PC-9 (cell line): ENCODE measurements around the gene NEUROD2. TPM values are rescaled to one million over a fixed set of nuclear protein-coding genes. Genes with fewer than 3 reads are reported as not detected.

Experiments used
- BruUV-seq: library from RNA; stranded (reverse); fragments of 400-500 nt; replicated peaks from 2 replicates; lab custom pipeline; 2021; lab: Mats Ljungman, UMichigan
- CTCF ChIA-PET: fragments of 300-600 bp; sonication (Branson Sonifier 250); formaldehyde crosslinking; loops from one replicate; lab custom pipeline; 2022; ENCODE audit warnings: antibody characterized with exemption; lab: Charles Lee
- POLR2A ChIA-PET: fragments of 300-600 bp; sonication (Branson Sonifier 250); formaldehyde crosslinking; loops from one replicate; lab custom pipeline; 2022; ENCODE audit warnings: antibody characterized with exemption; ENCODE audit not compliant: unreplicated experiment; lab: Charles Lee
- DNase-seq, 2 experiments: peaks; one replicate each; pipeline versions ENCODE4 v3.0.0 to v3.0.0-alpha.2; 2015 to 2022; ENCODE audit warnings: mixed read lengths in 1 of 2
- H2AFZ ChIP-seq: fragments of 200-600 bp; sonication (generic); 2 replicates; pipeline ENCODE4 v1.8.1; 2017; ENCODE audit warnings: antibody characterized with exemption
- H3F3A ChIP-seq: fragments of 200-600 bp; sonication (generic); 2 replicates; pipeline ENCODE4 v1.8.1; 2017; ENCODE audit warnings: antibody characterized with exemption, mild to moderate bottlenecking, low read depth; ENCODE audit not compliant: insufficient read depth
- H3K27ac ChIP-seq: fragments of 200-600 bp; sonication (generic); 2 replicates; pipeline ENCODE4 v1.6.1; 2016; ENCODE audit warnings: mixed run types
- H3K27me3 ChIP-seq: fragments of 200-600 bp; sonication (generic); 2 replicates; pipeline ENCODE4 v1.6.1; 2016; ENCODE audit warnings: low read depth, mixed run types; ENCODE audit not compliant: insufficient read depth
- H3K36me3 ChIP-seq: fragments of 200-600 bp; sonication (generic); 2 replicates; pipeline ENCODE4 v1.6.1; 2016; ENCODE audit warnings: low read depth, mixed run types
- H3K4me1 ChIP-seq: fragments of 200-600 bp; sonication (generic); replicated peaks from 2 replicates; pipeline ENCODE4 v1.6.1; 2016; ENCODE audit warnings: mixed run types; ENCODE audit not compliant: insufficient read depth
- H3K4me2 ChIP-seq: fragments of 200-600 bp; sonication (generic); 2 replicates; pipeline ENCODE4 v1.6.1; 2017; ENCODE audit warnings: mixed run types
- H3K4me3 ChIP-seq: fragments of 200-600 bp; sonication (generic); 2 replicates; pipeline ENCODE4 v1.6.1; 2016; ENCODE audit warnings: mixed run types
- H3K79me2 ChIP-seq: fragments of 200-600 bp; sonication (generic); 2 replicates; pipeline ENCODE4 v1.6.1; 2017; ENCODE audit warnings: low read depth, mixed run types
- H3K9me2 ChIP-seq: fragments of 200-600 bp; sonication (generic); 2 replicates; pipeline ENCODE4 v1.8.1; 2017; ENCODE audit warnings: mild to moderate bottlenecking; ENCODE audit not compliant: insufficient read depth
- H3K9me3 ChIP-seq: fragments of 200-600 bp; sonication (generic); 2 replicates; pipeline ENCODE4 v1.8.1; 2016; ENCODE audit warnings: low read depth; ENCODE audit not compliant: insufficient read depth
- H4K20me1 ChIP-seq: fragments of 200-600 bp; sonication (generic); 2 replicates; pipeline ENCODE4 v1.8.1; 2017; ENCODE audit not compliant: insufficient read depth
- CTCF ChIP-seq: fragments of 200-600 bp; sonication (generic); conservative IDR thresholded peaks from 2 replicates; pipeline ENCODE4 v1.6.1; 2017; ENCODE audit warnings: mixed run types, antibody characterized with exemption, mild to moderate bottlenecking, moderate library complexity
- EZH2 ChIP-seq: fragments of 200-600 bp; sonication (generic); IDR thresholded peaks from 2 replicates; pipeline ENCODE4 v1.8.0; 2017; ENCODE audit warnings: antibody characterized with exemption, low read depth
- intact Hi-C: fragments of 100-400 bp; cut with micrococcal nuclease; formaldehyde crosslinking; loops from one replicate; pipeline ENCODE4 v1.10.0; 2022; ENCODE audit not compliant: unreplicated experiment
- total RNA-seq: library from RNA; stranded (reverse); gene quantifications from 2 replicates; pipeline ENCODE4 v1.2.3, GENCODE V29; 2021

Gene NEUROD2
- total RNA-seq, 1 experiment from 2014 or later, result not detected

DNA sequence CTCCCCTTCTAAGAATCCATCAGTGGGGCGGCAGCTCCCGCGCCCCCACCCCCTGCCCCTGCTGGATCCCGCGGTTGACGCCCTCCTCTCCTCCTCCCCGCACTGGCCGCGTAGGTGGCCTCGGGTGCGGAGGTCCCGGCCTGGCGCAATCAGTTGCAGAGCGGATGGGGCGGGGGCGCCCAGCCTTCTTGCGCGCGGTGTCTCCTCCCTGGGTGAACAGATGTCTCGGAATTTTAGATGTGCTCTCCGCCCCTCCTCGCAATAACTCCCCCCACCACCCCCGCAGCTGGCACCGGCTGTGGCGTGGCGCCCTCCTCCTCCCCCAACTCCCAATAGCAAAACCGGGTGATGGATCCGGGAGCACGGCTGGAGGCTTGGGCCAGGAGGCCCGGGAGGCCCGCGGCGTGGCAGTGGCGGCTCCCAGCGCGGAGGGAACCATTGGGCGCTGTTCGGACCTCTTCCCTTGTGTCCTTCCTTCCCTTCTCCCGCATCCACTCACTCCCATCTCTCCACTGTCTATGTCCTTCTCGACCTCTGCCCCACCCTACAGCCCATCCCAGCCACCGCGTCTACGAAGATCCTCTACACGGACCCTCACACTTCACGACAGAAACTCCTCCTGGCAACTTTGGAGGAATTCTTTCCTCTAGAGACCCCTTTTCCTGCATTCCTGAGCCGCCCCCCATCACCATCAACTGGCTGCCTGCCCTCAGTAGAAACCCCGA lies 11.0 kb downstream of the NEUROD2 start:
- Histone ChIP-seq H3F3A (no peaks in the 10 kb centered on the region), H3K9me2 (no peaks in the 10 kb centered on the region), H3K27ac (no peak overlapping the region), H3K4me3 (no peak overlapping the region), H3K9me3 (no peaks in the 10 kb centered on the region), H3K4me1 (no peaks in the 10 kb centered on the region), H3K79me2 (no peaks in the 10 kb centered on the region), H3K27me3 (peaks cover 82% of the 10 kb centered on the region), H3K36me3 (no peaks in the 10 kb centered on the region), H3K4me2 (no peak overlapping the region), H2AFZ (no peak overlapping the region), H4K20me1 (no peaks in the 10 kb centered on the region)
- BruUV-seq, result no TSS peak
- intact Hi-C loops, result no loop called here
- TF ChIP-seq EZH2 (no peak), CTCF (no peak)
- CTCF ChIA-PET, result no interaction called here
- DNase-seq, result no peak
- POLR2A ChIA-PET, result no interaction called here

- Histone ChIP-seq H2AFZ (no peak overlapping the region), H3F3A (no peaks in the 10 kb centered on the region), H3K9me2 (no peaks in the 10 kb centered on the region), H3K79me2 (no peaks in the 10 kb centered on the region), H3K4me3 (no peak overlapping the region), H3K9me3 (no peaks in the 10 kb centered on the region), H3K27me3 (peaks cover 75% of the 10 kb centered on the region), H3K4me1 (no peaks in the 10 kb centered on the region), H3K36me3 (no peaks in the 10 kb centered on the region), H3K4me2 (no peak overlapping the region), H3K27ac (no peak overlapping the region), H4K20me1 (no peaks in the 10 kb centered on the region)
- ChIA-PET CTCF (no interaction called here), POLR2A (interaction anchor here (0.7 kb wide), 1 partner anchor 365 kb away, joined by 6 read pairs; no protein-coding TSS in a partner anchor)
- BruUV-seq, result no TSS peak
- intact Hi-C loops, result no loop called here
- no peak for DNase-seq
- TF ChIP-seq EZH2, result no peak
- TF ChIP-seq CTCF, result no peak
Measured at GRCh38 chr17:39595928-39596510, 11.7 kb downstream of the NEUROD2 start.

DNA sequence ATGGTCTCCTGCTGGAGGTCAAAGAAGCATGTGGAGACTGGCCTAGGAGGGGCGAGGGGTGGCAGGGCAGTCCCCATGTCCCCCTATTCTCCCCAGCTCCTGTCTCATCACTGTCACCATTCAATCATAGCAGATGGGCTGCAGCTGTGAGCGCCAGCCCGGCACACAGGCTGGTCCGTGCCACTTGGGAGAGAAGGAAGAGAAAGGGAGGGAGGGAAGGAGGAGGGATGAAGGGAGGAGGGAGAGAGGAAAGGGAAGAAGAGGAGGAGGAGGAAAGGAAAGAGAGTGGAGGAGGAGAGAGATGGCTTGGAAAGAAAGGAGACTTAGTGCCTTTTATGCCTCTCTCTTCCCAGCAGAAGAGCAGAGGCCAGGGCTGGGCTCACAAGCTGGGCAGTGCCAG lies 12.4 kb downstream of the NEUROD2 start:
- no peak overlapping the region for H2AFZ ChIP-seq
- no peaks in the 10 kb centered on the region for H4K20me1 ChIP-seq
- H3K36me3 ChIP-seq, result no peaks in the 10 kb centered on the region
- no peaks in the 10 kb centered on the region for H3K9me3 ChIP-seq
- H3K4me1 ChIP-seq, result no peaks in the 10 kb centered on the region
- intact Hi-C loops, result no loop called here
- BruUV-seq, result no TSS peak
- TF ChIP-seq EZH2 (no peak), CTCF (no peak)
- ChIA-PET POLR2A (interaction anchor here (0.7 kb wide), 1 partner anchor 364 kb away, joined by 6 read pairs; no protein-coding TSS in a partner anchor), CTCF (no interaction called here)
- no peaks in the 10 kb centered on the region for H3F3A ChIP-seq
- no peak overlapping the region for H3K4me2 ChIP-seq
- H3K9me2 ChIP-seq, result no peaks in the 10 kb centered on the region
- H3K27ac ChIP-seq, result no peak overlapping the region
- H3K79me2 ChIP-seq, result no peaks in the 10 kb centered on the region
- peaks cover 68% of the 10 kb centered on the region for H3K27me3 ChIP-seq
- no peak for DNase-seq
- H3K4me3 ChIP-seq, result no peak overlapping the region
